ENCODE results near the gene FAM9A.

- peak; percentile 49 for TF ChIP-seq CTCF (IDR thresholded peaks at IDR 0.05; ENCODE audit: low read depth, low read length, poor library complexity, severe bottlenecking)
- TF ChIP-seq EZH2phosphoT487 (IDR thresholded peaks at IDR 0.05; ENCODE audit: borderline replicate concordance, low read length) = no peak
Measured at GRCh38 chrX:8783097-8783713, 18.0 kb downstream of the FAM9A start.
